Activated CD4-positive, alpha-beta T cell treated with anti-CD3 and anti-CD28 coated beads for 24 hours (primary cell): ENCODE data around the gene APCDD1L.
A peak's percentile ranks its signal among the peaks of the same experiment; 100 is the strongest.

ENCODE experiments used
- DNase-seq, 2 donors: peaks; one replicate each; pipeline ENCODE4 v3.0.0-alpha.2; 2020; ENCODE audit warnings: low read depth in 2 of 2

APCDD1L gene

DNA sequence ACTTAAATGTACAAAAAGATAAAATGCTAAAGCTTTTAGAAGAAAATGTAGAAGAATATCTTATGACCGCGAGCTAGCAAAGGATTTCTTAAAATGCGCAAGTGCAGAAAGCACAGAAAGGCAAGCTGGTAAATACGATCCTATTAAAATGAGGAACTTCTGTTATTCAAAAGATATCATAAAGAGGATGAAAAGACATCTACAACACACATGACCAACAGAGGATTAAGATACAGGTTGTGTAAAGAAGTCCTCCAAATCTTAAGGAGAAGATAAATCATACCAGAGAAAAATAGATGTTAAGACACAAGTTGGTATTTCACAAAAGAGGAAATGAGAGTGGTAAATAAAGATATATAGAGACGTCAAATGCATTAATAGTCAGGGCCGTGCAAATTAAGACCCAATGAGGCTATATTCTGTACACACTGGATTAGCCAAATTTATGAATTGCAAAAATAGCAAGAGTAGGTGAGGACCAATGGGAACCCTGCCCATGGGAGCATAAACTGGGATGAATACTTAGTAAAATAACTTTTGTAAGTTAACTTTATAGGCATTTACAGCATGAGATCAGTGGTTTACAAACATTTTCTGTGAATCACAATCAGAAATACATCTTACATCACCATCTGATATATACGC is 23.0 kb downstream of the APCDD1L start:
- no peak for DNase-seq

DNA sequence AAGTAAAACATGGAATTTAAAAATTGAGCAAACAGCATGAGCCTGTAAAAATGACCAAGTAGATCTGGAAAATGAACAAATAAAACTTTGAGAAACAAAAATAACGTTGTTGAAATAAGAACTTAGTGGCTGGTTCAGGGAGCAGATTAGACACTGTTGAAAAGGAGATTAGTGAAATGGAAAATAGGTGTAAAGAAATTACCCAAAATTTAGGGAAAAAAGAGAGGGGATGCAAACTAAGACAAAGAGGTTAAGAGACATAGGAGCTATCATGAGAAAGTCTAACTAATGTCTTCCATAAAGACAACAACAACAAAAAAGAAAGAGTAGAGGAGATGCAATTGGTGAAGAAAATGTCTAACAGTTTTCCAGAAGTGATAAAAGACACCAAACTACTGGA is 29.0 kb downstream of the APCDD1L start:
- no peak for DNase-seq

DNA sequence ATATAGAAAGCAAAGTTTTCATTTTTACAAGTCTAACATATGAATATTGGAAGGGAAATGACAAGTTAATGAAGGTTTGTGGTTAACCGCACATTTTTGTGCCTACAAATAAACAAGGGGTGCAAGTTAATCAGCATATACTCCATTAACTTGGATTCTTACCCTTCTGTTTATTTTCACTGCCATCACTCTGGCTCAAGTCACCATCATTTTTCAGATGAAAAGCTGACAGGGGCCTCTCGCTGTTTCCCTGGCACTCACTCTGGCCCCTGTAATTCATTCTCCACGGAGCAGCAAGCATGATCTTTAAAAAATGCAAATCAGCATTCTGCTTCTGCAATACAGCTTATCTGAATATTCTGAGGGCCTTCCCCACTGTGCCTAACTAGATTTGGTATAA is 29.8 kb downstream of the APCDD1L start:
- DNase-seq = no peak

DNA sequence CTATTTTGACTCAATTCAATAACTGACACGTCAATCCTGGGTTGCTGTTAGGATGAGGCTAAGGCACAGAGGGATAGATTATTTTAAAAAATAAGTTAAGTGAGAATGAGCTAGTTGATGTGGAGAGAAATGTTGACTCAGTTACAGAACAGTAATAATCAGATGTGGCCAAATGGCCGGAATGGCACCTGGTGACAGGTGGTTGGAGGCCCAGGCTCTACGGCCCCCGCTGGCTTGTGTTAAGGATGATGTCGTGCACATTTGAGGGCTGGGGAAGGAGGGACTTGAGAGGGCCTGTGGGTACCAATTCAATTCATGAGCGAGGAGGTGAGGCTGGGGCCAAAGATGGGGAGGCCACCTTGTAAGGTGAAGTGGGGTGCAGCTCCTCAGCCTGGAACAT is 31.7 kb downstream of the APCDD1L start:
- DNase-seq = no peak

DNA sequence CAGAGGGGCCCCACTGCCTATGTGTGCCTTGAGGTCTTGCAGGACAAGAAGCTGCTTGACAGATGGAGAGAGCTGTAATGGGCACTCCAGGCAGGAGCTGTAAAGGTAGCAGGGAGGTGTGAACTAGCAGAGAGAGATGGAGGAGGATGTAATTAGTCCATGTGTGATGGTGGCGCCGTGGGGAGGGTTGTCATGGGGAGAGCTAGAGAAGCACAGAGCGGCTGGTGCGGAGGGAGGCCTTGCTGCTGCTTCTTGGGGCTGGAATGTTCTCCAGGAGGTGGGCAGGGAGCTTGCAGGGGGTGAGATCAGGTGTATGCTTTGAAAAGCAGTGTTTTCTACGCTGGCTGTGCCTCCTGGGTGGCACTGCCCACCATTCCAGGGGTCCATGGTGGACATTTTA is 32.1 kb downstream of the APCDD1L start:
- DNase-seq = no peak

DNA sequence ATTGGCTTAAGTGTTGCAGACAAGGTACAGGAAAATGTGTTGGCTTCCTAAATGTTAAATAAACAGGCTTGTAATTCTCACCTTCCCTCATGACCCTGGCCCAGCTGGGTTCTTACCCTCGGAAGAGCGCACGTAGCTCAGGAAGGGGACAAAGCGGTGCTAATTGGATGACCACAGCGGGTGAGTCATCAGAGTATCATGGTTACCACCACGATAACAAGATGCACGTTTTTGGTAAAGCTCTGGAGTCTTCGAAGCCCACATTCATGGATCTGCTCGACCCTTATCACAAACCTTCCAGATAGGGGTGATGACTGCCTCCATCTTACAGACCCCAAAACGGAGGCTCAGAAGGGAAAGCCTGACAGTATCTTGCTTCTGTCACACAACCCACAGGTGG is 32.8 kb downstream of the APCDD1L start:
- DNase-seq = no peak

DNA sequence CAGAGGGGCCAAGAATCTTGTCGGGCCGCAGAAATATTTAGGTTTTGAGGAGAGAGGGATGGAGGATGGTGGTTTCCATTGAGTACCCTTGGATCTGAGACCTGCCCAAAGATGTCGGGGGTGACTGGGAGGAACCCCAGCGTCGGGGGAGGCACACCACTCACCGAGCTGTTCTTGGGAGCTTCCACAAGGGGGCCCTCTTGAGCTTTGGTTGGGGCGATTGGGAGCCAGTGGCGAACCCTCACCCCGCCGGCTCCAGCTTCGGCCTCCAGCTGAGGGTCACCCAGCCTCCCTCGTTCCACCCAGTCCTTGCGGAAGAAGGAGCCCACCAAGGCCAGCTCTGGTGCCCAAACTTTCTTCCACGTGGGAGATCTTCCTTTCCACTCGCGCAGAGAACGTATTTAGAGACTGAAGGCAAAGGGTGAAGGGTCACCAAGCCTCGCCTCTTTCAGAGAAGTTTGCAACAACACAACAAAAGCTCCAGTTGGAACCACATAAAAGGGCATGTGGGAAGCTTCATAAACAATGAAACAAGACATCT is 33.6 kb downstream of the APCDD1L start:
- DNase-seq = peak; percentile 34 to 50

DNA sequence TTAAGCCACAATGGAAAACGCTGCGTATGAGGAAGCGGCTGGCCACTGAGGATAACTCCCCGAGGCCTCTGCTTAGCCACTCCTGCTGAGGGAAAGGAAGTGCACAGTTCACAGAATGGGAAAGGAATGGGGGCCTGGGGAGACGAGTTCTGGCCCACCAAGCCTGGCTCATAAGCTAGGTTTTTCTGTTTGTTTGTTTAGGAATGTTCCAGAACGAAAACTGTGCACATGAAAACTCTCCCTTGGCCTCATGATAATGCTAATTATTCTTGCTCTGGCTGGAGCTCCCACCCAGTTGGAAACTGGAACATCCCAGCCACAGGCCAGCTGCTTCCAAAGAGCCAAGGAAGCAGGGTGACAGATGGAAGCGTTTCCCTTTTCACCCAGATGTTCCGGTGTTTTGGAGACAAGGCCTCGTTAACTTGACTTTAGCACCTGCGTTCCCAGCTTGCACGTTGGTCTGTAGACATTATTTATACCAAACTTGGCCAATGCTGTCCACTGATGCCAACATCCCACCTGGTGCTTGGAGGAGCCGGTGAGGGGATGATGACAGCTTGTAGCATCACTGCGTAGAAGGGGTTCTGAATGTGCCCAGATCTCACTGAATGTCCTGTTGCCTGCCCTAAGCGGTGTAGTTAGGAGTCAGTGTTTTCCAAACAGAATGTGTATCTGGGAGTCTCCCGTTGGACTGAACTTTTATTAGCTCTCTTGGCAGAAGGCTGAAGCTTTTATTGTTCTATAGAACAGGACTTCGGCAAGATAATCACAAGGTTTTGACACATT is 34.5 kb downstream of the APCDD1L start:
- DNase-seq = no peak

DNA sequence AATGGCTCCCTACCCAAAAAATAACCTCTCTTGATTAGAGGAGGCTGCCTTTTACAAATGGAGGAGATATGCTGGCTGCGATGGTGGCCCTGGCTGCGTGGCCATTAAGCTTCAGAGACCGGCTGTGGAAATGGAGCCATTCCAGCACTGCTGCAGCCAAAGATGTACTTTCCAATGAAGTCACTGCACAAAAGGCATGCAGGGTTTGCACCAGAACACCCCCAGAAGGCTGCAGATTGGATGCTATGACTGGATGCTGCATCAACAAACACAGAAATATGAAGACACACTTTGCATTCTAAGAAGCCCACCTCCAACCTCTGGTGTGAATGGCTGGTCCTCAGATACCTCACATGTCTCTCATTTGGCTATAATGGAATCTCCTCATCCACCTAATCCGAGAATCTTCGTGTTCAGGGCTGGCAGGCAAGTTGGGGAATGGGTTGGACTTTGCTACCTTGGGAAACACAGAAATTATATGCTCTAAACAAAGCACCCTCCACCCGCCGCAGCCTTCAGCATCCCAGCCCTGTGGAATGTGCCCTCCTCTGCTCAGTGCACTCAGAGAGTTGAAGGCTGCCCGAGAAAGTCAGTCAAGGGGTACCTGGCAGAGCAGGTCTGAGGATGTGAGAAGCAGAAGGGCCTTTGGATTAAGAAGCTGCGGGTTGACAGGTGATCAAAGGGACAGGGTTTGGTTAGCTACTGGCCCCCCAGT is 35.3 kb downstream of the APCDD1L start:
- no peak for DNase-seq

DNA sequence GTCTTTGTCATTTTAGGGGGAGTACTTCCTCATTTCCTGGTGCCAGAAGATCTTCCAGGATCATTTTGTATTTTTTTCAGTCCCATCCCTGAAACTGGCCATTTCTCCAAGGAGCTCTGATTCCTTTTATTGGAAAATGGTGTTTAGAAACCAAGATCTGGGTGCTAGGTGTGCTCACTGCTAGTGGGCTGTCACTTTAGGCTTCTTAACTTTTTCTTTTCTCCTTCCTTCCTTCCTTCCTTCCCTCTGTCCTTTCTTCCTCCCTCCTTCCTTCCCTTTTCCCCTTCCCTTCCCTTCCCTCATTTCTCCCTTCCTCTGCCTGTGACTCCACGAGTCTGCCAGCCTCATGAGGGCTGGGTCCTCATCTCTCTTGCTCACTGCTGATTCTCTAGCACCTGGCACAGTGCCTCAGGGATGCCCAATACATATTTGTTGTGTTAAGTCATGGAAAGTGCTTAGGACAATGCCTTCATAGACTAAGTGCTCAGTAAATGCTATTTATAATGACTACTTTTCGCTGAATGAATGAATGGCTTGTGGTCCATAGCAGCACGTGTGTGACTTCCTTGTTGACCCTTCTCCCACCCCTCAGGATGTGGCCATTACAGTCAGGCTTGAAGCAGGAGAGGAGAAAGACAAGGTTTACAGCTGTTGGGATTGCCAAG is 36.9 kb downstream of the APCDD1L start:
- DNase-seq = no peak

DNA sequence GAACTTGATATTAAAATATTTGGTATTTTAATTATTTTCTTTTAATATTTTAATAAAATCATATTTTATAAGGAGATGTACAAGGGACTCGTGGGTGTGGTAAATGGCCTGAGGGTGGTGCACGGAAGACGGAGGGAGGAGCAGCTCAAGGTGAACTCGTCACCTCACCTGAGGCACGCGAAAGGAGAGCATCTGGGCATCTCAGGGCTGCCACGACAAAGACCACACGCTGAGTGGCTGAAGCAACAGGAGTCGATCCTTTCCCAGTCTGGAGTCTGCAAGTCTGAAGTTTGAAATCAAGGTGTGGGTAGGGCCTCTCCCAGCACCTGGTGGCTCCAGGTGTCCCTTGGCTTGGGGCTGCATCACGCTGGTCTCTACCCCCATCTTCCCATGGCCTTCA is 39.7 kb downstream of the APCDD1L start:
- no peak for DNase-seq

DNA sequence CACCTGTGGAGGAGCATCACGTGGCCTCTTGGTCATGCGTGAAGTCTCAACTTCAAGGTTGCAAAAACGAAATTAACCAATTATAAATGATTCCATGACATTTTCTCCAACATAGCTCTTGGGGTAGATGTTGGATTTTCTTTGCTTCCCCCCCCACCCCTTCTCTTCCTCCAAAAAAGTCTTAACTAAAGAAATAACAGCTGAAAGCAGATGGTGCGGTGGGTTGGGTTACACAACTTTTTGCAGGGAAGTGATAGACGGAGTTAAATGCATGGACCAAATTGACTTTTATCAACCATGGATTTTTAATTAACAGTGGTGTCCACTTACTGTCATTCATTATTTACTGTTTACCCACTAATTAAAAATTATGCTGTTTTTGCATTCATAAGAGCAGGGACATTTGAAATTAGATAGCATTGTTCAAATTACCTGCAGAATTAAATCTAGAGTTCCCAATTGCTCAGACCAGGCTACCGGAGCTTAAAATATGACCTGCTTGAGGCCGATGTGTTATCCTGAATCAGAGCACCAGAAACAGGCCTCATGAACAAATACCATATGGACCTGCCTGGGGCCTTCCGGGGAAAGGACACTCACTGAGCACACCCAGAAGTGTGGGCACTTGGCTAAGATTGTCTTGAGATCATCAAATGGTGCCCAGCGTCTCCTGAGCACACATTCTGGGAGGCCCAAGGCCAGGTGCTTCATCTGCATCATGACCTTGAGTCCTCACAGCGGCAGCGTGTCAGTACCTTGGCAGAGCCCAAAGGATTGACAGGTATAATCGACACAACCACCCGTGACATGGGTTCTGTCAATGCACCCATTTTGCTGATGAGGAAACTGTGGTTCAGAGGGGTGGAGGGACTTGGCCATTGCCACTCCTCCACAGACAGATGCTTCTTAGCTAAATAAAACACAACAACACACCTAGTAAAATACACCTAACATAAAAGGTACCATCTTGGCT is 41.5 kb downstream of the APCDD1L start:
- no peak for DNase-seq

DNA sequence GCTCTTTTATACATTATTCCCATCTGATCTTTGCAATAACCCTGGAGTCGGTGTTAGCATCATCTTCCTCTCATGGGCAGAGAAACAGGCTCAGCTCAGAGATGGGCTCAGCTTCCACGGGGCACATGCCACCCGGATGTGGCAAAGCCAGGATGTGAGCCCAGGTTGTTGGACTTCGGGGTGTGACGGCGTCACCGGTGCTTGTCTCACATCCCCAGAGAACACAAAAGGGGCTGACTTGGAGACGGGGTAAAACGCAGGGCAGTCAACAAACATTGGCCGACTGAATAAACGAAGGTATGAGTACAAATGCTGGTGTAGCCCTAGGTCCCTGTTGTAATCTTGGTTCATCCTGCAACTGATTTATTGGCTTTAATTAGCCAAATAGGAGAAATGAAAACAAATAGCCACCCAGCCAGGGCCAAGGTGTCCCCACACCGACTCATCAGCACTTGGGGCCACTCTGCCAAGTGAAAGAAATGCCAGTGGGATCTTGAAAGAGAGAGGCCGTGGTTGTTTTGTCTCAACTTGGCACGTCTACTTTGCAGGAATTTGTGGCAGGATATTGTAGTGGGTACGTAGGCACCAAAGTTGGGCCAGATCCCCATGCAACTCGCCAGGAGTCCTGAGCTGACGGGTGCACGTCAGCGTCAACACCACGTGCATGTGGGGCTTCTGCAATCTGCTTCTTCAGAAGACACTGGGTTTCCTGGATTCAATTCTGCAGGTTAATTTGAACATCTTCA is 42.8 kb downstream of the APCDD1L start:
- no peak for DNase-seq

DNA sequence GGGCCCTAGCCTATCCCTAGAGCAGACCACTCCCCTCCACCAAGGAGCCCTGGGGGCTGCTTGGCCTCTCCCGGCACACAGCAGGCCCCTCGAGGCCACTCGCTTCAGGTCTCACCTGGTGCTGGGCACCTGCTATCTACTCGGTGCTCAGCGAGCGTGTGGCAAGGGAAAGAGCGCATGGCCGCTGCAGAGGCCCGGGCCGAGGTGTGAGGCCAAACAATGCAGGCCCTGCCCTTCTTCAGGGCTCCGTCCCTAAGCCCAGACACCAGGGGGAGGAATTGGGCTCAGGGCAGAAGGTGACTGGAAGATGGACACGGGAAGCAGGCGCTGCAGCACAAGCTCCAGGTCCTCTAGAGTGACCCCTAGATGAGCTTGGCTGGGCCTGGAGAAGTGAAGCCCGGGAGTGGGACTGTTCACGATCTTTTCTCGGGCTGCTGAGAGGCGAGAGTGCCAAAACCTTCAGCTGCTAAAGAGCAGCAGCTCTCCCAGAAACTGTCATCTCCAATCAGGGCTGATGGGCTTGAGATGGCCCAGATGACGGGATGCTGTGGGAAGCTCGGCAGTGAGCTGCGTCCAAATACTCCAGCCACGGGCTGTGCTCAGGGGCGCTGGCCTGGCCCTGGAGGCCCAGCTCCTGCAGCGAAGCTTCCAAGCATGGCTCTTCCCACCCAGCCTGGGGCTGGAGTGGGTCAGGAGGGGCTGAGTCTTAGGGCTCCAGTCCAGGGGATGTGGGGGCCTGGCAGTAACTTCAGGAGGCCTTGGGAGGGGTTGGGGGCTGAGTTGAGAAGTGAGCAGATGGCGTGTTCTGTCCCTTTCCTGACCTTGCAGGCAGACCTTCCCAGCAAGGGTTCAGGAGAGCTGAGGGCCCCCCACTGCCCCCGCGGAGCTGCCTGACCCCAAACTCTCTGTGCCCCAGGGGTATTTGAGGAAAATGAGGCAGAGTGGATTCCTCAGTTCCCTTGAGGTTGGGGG is 43.7 kb downstream of the APCDD1L start:
- no peak for DNase-seq

DNA sequence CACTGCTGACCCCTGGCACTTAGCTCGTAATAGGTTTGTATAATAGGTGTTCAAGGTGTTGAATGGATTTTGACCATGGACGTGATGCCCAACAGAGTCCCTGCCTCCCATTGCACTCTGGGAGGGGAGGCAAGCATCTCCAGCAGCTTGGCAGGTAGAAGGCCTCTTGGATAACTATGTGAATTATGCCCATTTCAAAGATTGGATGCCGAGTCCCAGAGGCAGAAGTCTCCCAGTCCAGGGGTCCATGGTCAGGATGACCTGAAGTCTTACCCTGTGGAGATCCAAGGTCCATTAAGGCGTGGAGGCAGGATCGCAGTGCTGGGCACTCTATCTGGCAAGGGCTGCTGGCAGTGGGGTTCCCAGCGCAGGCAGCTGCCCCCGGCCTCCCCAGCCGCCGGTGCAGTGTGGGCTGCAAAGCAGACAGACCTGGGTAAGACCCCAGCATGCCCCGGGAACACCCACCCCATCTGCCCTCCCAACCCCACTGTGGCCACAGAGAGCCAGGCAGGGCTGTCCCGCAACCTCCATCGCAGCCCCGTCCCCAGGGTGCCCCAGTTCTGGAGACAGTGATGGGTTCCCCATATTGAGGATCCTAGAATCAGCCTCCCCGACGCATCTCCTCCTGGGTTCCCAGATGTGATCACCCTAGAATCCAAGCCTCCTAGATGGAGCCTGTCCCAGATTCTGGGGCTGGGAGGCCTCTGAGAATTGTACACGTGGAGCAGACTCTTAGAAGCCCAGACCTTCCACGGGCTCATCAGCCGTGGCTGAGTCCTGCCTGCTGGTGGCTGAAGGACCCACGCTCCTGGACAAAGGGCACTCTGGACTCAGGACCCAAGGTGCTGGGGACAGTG is 44.6 kb downstream of the APCDD1L start:
- no peak for DNase-seq

DNA sequence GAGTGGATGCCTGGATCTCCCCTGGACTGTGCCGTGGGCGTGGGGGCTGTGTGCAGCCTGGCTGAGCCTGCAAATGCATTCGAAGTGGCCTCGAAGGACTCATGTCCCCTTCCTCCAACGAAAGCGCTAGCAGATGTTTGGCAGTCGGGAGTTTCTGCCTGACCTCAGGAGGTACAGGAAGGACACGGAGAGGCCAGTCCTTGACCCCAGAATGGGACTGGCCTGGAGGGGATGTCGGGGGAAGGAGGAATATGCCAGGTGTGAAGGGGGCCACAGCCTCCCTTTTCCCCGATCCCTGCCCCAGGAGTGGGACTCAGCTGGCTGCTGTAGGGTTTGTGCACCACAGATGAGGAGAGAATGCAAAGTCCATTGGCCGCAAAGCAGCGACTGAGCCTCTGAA is 45.6 kb downstream of the APCDD1L start:
- no peak for DNase-seq

DNA sequence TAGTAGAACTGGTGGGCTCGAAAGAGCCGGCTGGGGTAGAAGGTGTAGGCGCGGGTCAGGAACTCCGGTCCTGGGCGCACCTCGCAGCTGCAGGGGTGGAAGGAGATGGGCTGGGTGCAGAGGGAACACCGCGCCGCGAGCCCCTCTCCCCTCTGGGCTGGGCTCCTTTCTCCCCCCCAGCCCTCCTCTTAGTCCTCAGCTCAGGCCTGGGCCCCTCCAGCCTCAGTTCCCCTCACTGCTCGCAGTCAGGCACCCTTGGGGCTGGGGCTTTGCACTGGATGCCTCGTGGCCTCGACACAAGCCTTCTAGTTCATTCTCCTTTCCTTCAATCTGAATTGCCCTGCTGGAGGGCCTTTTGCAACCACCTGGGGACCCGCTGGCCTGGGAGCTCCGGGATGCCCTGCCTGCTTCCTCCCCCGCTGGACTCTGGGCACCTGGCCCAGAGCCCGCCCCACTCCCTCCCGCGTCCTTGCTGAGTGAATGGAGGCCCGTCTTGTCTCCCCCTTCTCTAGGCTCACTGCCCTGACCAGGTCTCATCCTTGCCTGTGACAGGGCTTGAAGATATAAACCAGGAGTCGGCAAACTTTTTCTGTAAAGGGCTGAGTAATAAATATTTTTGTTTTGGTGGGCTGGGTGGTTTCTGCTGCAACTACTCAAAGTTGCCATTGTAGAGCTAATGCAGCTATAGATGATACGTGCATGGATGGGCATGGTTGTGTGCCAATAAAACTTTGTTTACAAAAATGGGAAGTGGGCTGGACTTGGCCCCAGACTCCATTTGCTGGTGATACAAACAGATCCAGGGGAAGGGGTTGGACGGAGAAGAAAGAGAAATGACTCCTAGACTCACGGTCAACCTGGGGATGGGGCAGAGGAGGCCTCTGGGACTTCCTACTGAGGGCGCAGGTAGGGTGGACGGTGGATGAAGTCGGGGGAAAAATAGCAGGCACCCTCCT is 47.3 kb downstream of the APCDD1L start:
- no peak for DNase-seq
